NB4 (cell line): ENCODE data around the gene KATNIP.

Experiments used
- POLR2A ChIP-seq: IDR thresholded peaks from 2 replicates; pipeline ENCODE4 v1.6.1; 2011; ENCODE audit warnings: mild to moderate bottlenecking; ENCODE audit not compliant: insufficient read length; ENCODE audit errors: extremely low read depth
- TF ChIP-seq, protein P1 (sequence below): IDR thresholded peaks from one replicate; pipeline ENCODE4 v1.5.1; 2012; ENCODE audit warnings: low read depth, low read length
- TF ChIP-seq, protein P2 (sequence below): IDR thresholded peaks from 2 replicates; pipeline ENCODE4 v1.6.1; 2011; ENCODE audit warnings: low read depth, low read length

GRCh38 chr16:27514806-27515205 is 35.1 kb upstream of the KATNIP start:
- TF ChIP-seq, protein P1, sequence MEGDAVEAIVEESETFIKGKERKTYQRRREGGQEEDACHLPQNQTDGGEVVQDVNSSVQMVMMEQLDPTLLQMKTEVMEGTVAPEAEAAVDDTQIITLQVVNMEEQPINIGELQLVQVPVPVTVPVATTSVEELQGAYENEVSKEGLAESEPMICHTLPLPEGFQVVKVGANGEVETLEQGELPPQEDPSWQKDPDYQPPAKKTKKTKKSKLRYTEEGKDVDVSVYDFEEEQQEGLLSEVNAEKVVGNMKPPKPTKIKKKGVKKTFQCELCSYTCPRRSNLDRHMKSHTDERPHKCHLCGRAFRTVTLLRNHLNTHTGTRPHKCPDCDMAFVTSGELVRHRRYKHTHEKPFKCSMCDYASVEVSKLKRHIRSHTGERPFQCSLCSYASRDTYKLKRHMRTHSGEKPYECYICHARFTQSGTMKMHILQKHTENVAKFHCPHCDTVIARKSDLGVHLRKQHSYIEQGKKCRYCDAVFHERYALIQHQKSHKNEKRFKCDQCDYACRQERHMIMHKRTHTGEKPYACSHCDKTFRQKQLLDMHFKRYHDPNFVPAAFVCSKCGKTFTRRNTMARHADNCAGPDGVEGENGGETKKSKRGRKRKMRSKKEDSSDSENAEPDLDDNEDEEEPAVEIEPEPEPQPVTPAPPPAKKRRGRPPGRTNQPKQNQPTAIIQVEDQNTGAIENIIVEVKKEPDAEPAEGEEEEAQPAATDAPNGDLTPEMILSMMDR, result no peak
- TF ChIP-seq, protein P2, sequence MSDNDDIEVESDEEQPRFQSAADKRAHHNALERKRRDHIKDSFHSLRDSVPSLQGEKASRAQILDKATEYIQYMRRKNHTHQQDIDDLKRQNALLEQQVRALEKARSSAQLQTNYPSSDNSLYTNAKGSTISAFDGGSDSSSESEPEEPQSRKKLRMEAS, result no peak
- no peak for TF ChIP-seq POLR2A
